IgD-negative memory B cell (primary cell): Measurements from ENCODE around the gene CAT. TPM values are rescaled to one million over a fixed set of nuclear protein-coding genes. Genes with fewer than 3 reads are reported as not detected.

ENCODE experiments used
- H3K27ac Mint-ChIP-seq, 3 donors: one replicate each; pipeline ENCODE4 v1.8.0; 2020 to 2022; ENCODE audit warnings: mild to moderate bottlenecking in 3 of 3, mixed read lengths in 3 of 3, moderate library complexity in 1 of 3
- H3K27me3 Mint-ChIP-seq: one replicate; pipeline ENCODE4 v1.8.0; 2021; ENCODE audit warnings: mixed read lengths
- H3K36me3 Mint-ChIP-seq: one replicate; pipeline ENCODE4 v1.8.0; 2020; ENCODE audit warnings: mild to moderate bottlenecking, mixed read lengths
- H3K4me1 Mint-ChIP-seq, 3 donors: one replicate each; pipeline ENCODE4 v1.8.0; 2020 to 2022; ENCODE audit warnings: mixed read lengths in 3 of 3, mild to moderate bottlenecking in 1 of 3
- H3K4me3 Mint-ChIP-seq, 4 donors: one replicate each; pipeline ENCODE4 v1.8.0; 2020 to 2022; ENCODE audit warnings: mild to moderate bottlenecking in 4 of 4, mixed read lengths in 4 of 4, moderate library complexity in 3 of 4
- H3K9me3 Mint-ChIP-seq, 3 donors: one replicate each; pipeline ENCODE4 v1.8.0; 2020 to 2021; ENCODE audit warnings: mixed read lengths in 3 of 3, mild to moderate bottlenecking in 1 of 3
- polyA plus RNA-seq: library from polyadenylated mRNA; unstranded; fragments of 300-500 nt; fragmentation: Illumina TruSeq; gene quantifications from one replicate; pipeline ENCODE4 v1.2.3, GENCODE V29; 2021

The CAT gene
- polyA plus RNA-seq, 1 donor from 2014 or later, result 160 TPM

- H3K9me3 Mint-ChIP-seq, result peaks cover 0 to 1% (median 0%) of the 10 kb centered on the region in 3 donors
- H3K4me1 Mint-ChIP-seq, result peaks cover 15 to 21% (median 20%) of the 10 kb centered on the region in 3 donors
- H3K27ac Mint-ChIP-seq, result peak overlapping the region in 1 of 3 donors; percentile 96
- peak overlapping the region in 2 of 4 donors; percentile 43 to 98 for H3K4me3 Mint-ChIP-seq
- H3K27me3 Mint-ChIP-seq, result no peaks in the 10 kb centered on the region
- peaks cover 6% of the 10 kb centered on the region for H3K36me3 Mint-ChIP-seq
Observed at GRCh38 chr11:34437224-34438125, 1.3 kb upstream of the CAT start.

- Mint-ChIP-seq H3K9me3 (no peaks in the 10 kb centered on the region), H3K27ac (peak overlapping the region; percentile 0 to 96 (median 91)), H3K4me3 (peak overlapping the region; percentile 97 to 98 (median 98)), H3K27me3 (no peaks in the 10 kb centered on the region), H3K4me1 (peaks cover 31 to 41% (median 40%) of the 10 kb centered on the region in 3 donors), H3K36me3 (peaks cover 4% of the 10 kb centered on the region)
Observed at GRCh38 chr11:34439610-34440198, 970 bp downstream of the CAT start.

GRCh38 chr11:34441814-34442213 lies 3.1 kb downstream of the CAT start:
- Mint-ChIP-seq H3K4me3 (peak overlapping the region in 1 of 4 donors; percentile 41), H3K27ac (no peak overlapping the region), H3K9me3 (no peaks in the 10 kb centered on the region), H3K27me3 (no peaks in the 10 kb centered on the region), H3K4me1 (peaks cover 42 to 54% (median 51%) of the 10 kb centered on the region in 3 donors), H3K36me3 (peaks cover 4% of the 10 kb centered on the region)

GRCh38 chr11:34443136-34443535 lies 4.4 kb downstream of the CAT start:
- peaks cover 4% of the 10 kb centered on the region for H3K36me3 Mint-ChIP-seq
- H3K4me1 Mint-ChIP-seq, result peaks cover 50 to 57% (median 55%) of the 10 kb centered on the region in 3 donors
- H3K9me3 Mint-ChIP-seq, result no peaks in the 10 kb centered on the region
- peak overlapping the region; percentile 10 to 79 (median 50) for H3K4me3 Mint-ChIP-seq
- no peaks in the 10 kb centered on the region for H3K27me3 Mint-ChIP-seq
- H3K27ac Mint-ChIP-seq, result peak overlapping the region in 1 of 3 donors; percentile 11

- Mint-ChIP-seq H3K27me3 (no peaks in the 10 kb centered on the region), H3K4me3 (peak overlapping the region in 3 of 4 donors; percentile 4 to 75 (median 71)), H3K36me3 (peaks cover 4% of the 10 kb centered on the region), H3K9me3 (no peaks in the 10 kb centered on the region), H3K4me1 (peaks cover 56 to 65% (median 58%) of the 10 kb centered on the region in 3 donors), H3K27ac (peak overlapping the region in 2 of 3 donors; percentile 19 to 93)
Observed at GRCh38 chr11:34444428-34444827, 5.7 kb downstream of the CAT start.

GRCh38 chr11:34445956-34446355 lies 7.2 kb downstream of the CAT start:
- Mint-ChIP-seq H3K36me3 (peaks cover 4% of the 10 kb centered on the region), H3K4me3 (peak overlapping the region in 1 of 4 donors; percentile 63), H3K27ac (peak overlapping the region in 1 of 3 donors; percentile 23), H3K27me3 (no peaks in the 10 kb centered on the region), H3K4me1 (peaks cover 52 to 55% (median 52%) of the 10 kb centered on the region in 3 donors), H3K9me3 (no peaks in the 10 kb centered on the region)

- no peak overlapping the region for H3K4me3 Mint-ChIP-seq
- H3K27me3 Mint-ChIP-seq, result no peaks in the 10 kb centered on the region
- no peaks in the 10 kb centered on the region for H3K9me3 Mint-ChIP-seq
- H3K27ac Mint-ChIP-seq, result no peak overlapping the region
- H3K4me1 Mint-ChIP-seq, result peaks cover 49 to 55% (median 50%) of the 10 kb centered on the region in 3 donors
- H3K36me3 Mint-ChIP-seq, result peaks cover 3% of the 10 kb centered on the region
Observed at GRCh38 chr11:34446386-34446785, 7.7 kb downstream of the CAT start.

- no peaks in the 10 kb centered on the region for H3K27me3 Mint-ChIP-seq
- H3K27ac Mint-ChIP-seq, result no peak overlapping the region
- no peaks in the 10 kb centered on the region for H3K9me3 Mint-ChIP-seq
- no peak overlapping the region for H3K4me3 Mint-ChIP-seq
- peaks cover 47 to 55% (median 50%) of the 10 kb centered on the region in 3 donors for H3K4me1 Mint-ChIP-seq
- peaks cover 6% of the 10 kb centered on the region for H3K36me3 Mint-ChIP-seq
Observed at GRCh38 chr11:34447044-34447443, 8.3 kb downstream of the CAT start.

GRCh38 chr11:34448223-34448994 lies 9.7 kb downstream of the CAT start:
- peaks cover 10% of the 10 kb centered on the region for H3K36me3 Mint-ChIP-seq
- H3K27me3 Mint-ChIP-seq, result no peaks in the 10 kb centered on the region
- H3K27ac Mint-ChIP-seq, result peak overlapping the region in 1 of 3 donors; percentile 69
- peaks cover 43 to 50% (median 45%) of the 10 kb centered on the region in 3 donors for H3K4me1 Mint-ChIP-seq
- peaks cover 0 to 2% (median 0%) of the 10 kb centered on the region in 3 donors for H3K9me3 Mint-ChIP-seq
- H3K4me3 Mint-ChIP-seq, result peak overlapping the region in 2 of 4 donors; percentile 56 to 83

GRCh38 chr11:34449013-34449412 lies 10.3 kb downstream of the CAT start:
- peaks cover 12% of the 10 kb centered on the region for H3K36me3 Mint-ChIP-seq
- H3K4me1 Mint-ChIP-seq, result peaks cover 37 to 44% (median 42%) of the 10 kb centered on the region in 3 donors
- no peaks in the 10 kb centered on the region for H3K27me3 Mint-ChIP-seq
- peak overlapping the region in 2 of 4 donors; percentile 56 to 83 for H3K4me3 Mint-ChIP-seq
- peaks cover 0 to 2% (median 0%) of the 10 kb centered on the region in 3 donors for H3K9me3 Mint-ChIP-seq
- H3K27ac Mint-ChIP-seq, result peak overlapping the region in 1 of 3 donors; percentile 69

GRCh38 chr11:34451053-34451452 lies 12.3 kb downstream of the CAT start:
- peaks cover 21 to 25% (median 25%) of the 10 kb centered on the region in 3 donors for H3K4me1 Mint-ChIP-seq
- peaks cover 0 to 2% (median 0%) of the 10 kb centered on the region in 3 donors for H3K9me3 Mint-ChIP-seq
- peaks cover 14% of the 10 kb centered on the region for H3K36me3 Mint-ChIP-seq
- H3K27ac Mint-ChIP-seq, result no peak overlapping the region
- no peak overlapping the region for H3K4me3 Mint-ChIP-seq
- no peaks in the 10 kb centered on the region for H3K27me3 Mint-ChIP-seq

- H3K4me1 Mint-ChIP-seq, result peaks cover 2 to 8% (median 6%) of the 10 kb centered on the region in 3 donors
- H3K4me3 Mint-ChIP-seq, result no peak overlapping the region
- peaks cover 0 to 2% (median 2%) of the 10 kb centered on the region in 3 donors for H3K9me3 Mint-ChIP-seq
- H3K27ac Mint-ChIP-seq, result no peak overlapping the region
- H3K36me3 Mint-ChIP-seq, result peaks cover 19% of the 10 kb centered on the region
- H3K27me3 Mint-ChIP-seq, result no peaks in the 10 kb centered on the region
Observed at GRCh38 chr11:34454308-34455032, 15.7 kb downstream of the CAT start.

- H3K36me3 Mint-ChIP-seq, result peaks cover 13% of the 10 kb centered on the region
- H3K4me1 Mint-ChIP-seq, result peaks cover 0 to 3% (median 2%) of the 10 kb centered on the region in 3 donors
- peaks cover 0 to 2% (median 2%) of the 10 kb centered on the region in 3 donors for H3K9me3 Mint-ChIP-seq
- no peak overlapping the region for H3K4me3 Mint-ChIP-seq
- H3K27ac Mint-ChIP-seq, result no peak overlapping the region
- no peaks in the 10 kb centered on the region for H3K27me3 Mint-ChIP-seq
Observed at GRCh38 chr11:34457607-34458006, 18.9 kb downstream of the CAT start.

GRCh38 chr11:34458525-34458924 lies 19.8 kb downstream of the CAT start:
- Mint-ChIP-seq H3K36me3 (peaks cover 12% of the 10 kb centered on the region), H3K27ac (no peak overlapping the region), H3K27me3 (no peaks in the 10 kb centered on the region), H3K9me3 (peaks cover 0 to 2% (median 0%) of the 10 kb centered on the region in 3 donors), H3K4me1 (no peaks in the 10 kb centered on the region), H3K4me3 (no peak overlapping the region)
